Body of pancreas (tissue), 4 donors: Measurements from ENCODE around the gene SERF2. TPM values are rescaled to one million over a fixed set of nuclear protein-coding genes. Genes with fewer than 3 reads are reported as not detected.
"Not testable (repeated sequence)": the region's sequence is repeated elsewhere in the genome, so short reads cannot be mapped to it uniquely, and the experiment has no call there.

Experiments
- ATAC-seq: fragments of 150-250 bp; one replicate; pipeline ENCODE4 v1.9.1; 2016
- DNase-seq, 4 donors: peaks; one replicate each; pipeline ENCODE4 v3.0.0-alpha.2; 2019
- H3K27ac ChIP-seq, 4 donors: fragments of 200-600 bp; sonication (generic); 1 replicate in 3 of 4; 2 replicates in 1 of 4; pipeline versions ENCODE4 v1.5.1 to v1.6.1; 2016 to 2019; ENCODE audit warnings: mild to moderate bottlenecking in 1 of 4, mixed read lengths in 1 of 4, moderate library complexity in 1 of 4
- H3K27me3 ChIP-seq, 2 donors: fragments of 200-600 bp; sonication (generic); one replicate each; pipeline ENCODE4 v1.6.0; 2016; ENCODE audit warnings: mild to moderate bottlenecking in 1 of 2
- H3K36me3 ChIP-seq, 2 donors: fragments of 200-600 bp; sonication (generic); replicated peaks in 1 of 2; 2 replicates each; pipeline ENCODE4 v1.5.1; 2016; ENCODE audit warnings: low read depth in 2 of 2; ENCODE audit not compliant: insufficient read depth in 1 of 2
- H3K4me1 ChIP-seq: fragments of 200-600 bp; sonication (generic); one replicate; pipeline ENCODE4 v1.6.0; 2016
- H3K4me3 ChIP-seq, 2 donors: fragments of 200-600 bp; sonication (generic); 1 replicate in 1 of 2; 2 replicates in 1 of 2; pipeline ENCODE4 v1.5.1; 2016 to 2019
- H3K9me3 ChIP-seq, 3 donors: fragments of 200-600 bp; sonication (generic); 1 replicate in 2 of 3; 2 replicates in 1 of 3; pipeline ENCODE4 v1.5.1; 2016
- CTCF ChIP-seq, 7 experiments: fragments of 450-650 bp in 4 of 7; fragments of 200-600 bp in 3 of 7; sonication (generic) in 3 of 7; IDR thresholded peaks; one replicate each; pipeline ENCODE4 v1.5.1; 2016 to 2019; ENCODE audit warnings: antibody characterized with exemption in 7 of 7
- POLR2A ChIP-seq, 3 donors: fragments of 450-650 bp; IDR thresholded peaks; one replicate each; pipeline ENCODE4 v1.6.1; 2016; ENCODE audit warnings: antibody characterized with exemption in 3 of 3, mild to moderate bottlenecking in 2 of 3
- WGBS, 2 donors: methylation state at CpG; one replicate each; pipeline ENCODE4 v1.1.5; 2017; 5-methylcytosine and 5-hydroxymethylcytosine counted together
- intact Hi-C: fragments of 100-400 bp; cut with DNase I; formaldehyde crosslinking; loops from one replicate; pipeline ENCODE4 v1.15.1; 2023
- total RNA-seq, 2 donors: library from RNA; depleted of rRNA; stranded (reverse); fragments of >200 nt; gene quantifications; one replicate each; pipeline ENCODE4 v1.1.0, GENCODE V29; 2016

Gene SERF2
- total RNA-seq, 2 donors from 2014 or later = 190 to 818 TPM

DNA sequence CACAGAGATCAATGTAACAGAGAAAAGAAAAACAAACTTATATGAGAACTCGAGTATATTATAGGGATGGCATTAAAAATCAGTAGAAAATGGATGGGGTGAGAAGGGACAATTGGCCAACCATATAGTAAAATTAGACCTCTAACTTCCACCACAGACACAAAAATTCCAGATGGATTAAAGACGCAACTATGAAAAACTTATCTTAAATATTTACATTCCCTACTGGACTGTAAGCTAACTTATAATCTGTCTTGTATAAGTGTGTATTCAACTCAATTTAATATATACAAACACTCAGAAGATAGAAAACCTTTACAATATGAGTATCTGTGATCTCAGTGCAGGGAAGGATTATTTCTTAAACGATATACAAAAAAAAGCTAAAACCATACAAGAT lies 29.4 kb downstream of the SERF2 start:
- H3K4me1 ChIP-seq = peaks cover 35% of the 10 kb centered on the region
- no peaks in the 10 kb centered on the region for H3K27me3 ChIP-seq
- H3K27ac ChIP-seq = no peak overlapping the region
- 46 to 60% methylated on average over 3 of the region's 3 CpGs for WGBS, 2 donors
- TF ChIP-seq POLR2A (IDR thresholded peaks at IDR 0.05) = no peak
- TF ChIP-seq CTCF (IDR thresholded peaks at IDR 0.05) = no peak
- no peak for DNase-seq
- H3K4me3 ChIP-seq = no peak overlapping the region
- intact Hi-C loops = no loop called here
- no peak for ATAC-seq
- no peaks in the 10 kb centered on the region for H3K9me3 ChIP-seq
- peaks cover 0 to 5% of the 10 kb centered on the region in 2 donors for H3K36me3 ChIP-seq

GRCh38 chr15:43824302-43825246 lies 32.5 kb downstream of the SERF2 start, which contains the start of gene MFAP1:
Gene MFAP1, minus strand, starts transcription at chr15:43824690. Its CDS starts 121 bp downstream, at chr15:43824569.
- Histone ChIP-seq H3K4me3 (peak within 1 kb of the TSS; percentile 67 to 76), H3K36me3 (no peaks in the 10 kb centered on the region), H3K9me3 (no peaks in the 10 kb centered on the region), H3K4me1 (peaks cover 44% of the 10 kb centered on the region), H3K27ac (peak within 1 kb of the TSS; percentile 84 to 96 (median 94)), H3K27me3 (no peaks in the 10 kb centered on the region)
- DNase-seq (peak; percentile 95 to 98 (median 98)), ATAC-seq (peak; percentile 98)
- intact Hi-C loops = no loop called here
- TF ChIP-seq POLR2A (IDR thresholded peaks at IDR 0.05) (peak; percentile 75 to 97 (median 96)), CTCF (IDR thresholded peaks at IDR 0.05) (no peak)
- 7% methylated on average over 46 of the region's 46 CpGs for WGBS, 2 donors

GRCh38 chr15:43825305-43825704 lies 33.2 kb downstream of the SERF2 start:
- H3K9me3 ChIP-seq, H3K27me3 ChIP-seq, DNase-seq, ATAC-seq, H3K4me3 ChIP-seq, intact Hi-C loops, H3K36me3 ChIP-seq, H3K27ac ChIP-seq: not testable (repeated sequence)
- 83 to 90% methylated on average over 10 to 11 of the region's 11 CpGs for WGBS, 2 donors
- H3K4me1 ChIP-seq = peaks cover 44% of the 10 kb centered on the region

DNA sequence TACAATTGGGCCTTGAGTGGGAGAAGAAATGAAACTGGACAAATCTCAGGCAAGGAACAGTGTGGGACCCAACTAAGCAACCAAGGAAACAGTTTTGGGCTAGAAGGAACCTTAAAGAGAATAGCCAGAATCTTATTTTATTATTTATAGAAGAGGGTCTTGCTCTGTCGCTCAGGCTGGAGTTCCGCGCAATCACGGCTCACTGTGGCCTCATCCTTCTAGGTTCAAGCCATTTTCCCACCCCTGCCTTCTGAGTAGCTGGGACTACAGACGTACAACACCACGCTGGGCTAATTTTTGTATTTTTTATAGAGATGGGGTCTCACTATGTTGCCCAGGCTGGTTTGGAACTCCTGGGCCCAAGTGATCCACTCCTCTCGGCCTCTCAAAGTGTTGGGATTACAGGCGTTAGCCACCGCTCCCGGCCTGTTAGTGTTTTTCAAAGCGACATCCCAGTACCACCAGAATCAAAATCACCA lies 33.9 kb downstream of the SERF2 start:
- H3K4me3 ChIP-seq = no peak overlapping the region
- H3K27me3 ChIP-seq = no peaks in the 10 kb centered on the region
- H3K4me1 ChIP-seq = peaks cover 44% of the 10 kb centered on the region
- H3K9me3 ChIP-seq = no peaks in the 10 kb centered on the region
- no peak for TF ChIP-seq CTCF (IDR thresholded peaks at IDR 0.05)
- TF ChIP-seq POLR2A (IDR thresholded peaks at IDR 0.05) = no peak
- ATAC-seq = no peak
- whole genome bisulfite sequencing, 2 donors = 92 to 93% methylated on average over 11 of the region's 11 CpGs
- DNase-seq = no peak
- no peaks in the 10 kb centered on the region for H3K36me3 ChIP-seq
- H3K27ac ChIP-seq = peak overlapping the region in 3 of 4 donors; percentile 66 to 76 (median 70)
- intact Hi-C loops = no loop called here

DNA sequence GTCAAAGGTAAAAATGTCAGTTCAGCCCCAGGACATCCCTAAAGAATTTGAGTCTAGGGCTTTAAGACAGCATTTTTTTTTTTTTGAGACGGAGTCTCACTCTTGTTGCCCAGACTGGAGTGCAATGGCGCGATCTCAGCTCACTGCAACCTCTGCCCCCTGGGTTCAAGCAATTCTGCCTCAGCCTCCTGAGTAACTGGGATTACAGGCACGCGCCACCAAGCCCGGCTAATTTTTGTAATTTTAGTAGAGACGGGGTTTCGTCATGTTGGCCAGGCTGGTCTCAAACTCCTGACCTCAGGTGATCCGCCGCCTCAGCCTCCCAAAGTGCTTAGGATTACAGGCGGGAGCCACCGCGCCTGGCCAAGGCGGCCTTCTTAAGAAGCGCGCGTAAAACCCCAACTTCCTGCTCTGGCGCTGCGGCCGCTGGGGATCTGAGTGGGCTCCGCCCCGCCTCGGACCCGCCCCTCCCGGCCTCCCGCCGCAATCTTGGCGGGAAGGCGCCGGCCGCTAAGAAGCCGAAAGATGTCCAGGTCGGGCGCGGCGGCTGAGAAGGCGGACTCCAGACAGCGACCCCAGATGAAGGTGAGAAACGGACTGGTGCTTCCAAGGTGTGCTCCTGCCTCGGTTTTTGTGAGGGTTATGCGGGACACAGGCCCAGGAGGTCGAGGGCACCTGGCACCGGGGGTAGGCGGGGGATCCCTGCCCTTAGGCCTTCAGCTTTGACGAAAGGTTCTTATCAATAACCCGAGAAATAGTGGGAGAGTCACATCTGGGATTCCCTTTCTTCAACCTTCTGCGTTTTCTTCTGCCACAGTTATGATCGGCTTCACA lies 34.6 kb downstream of the SERF2 start, which contains the start of gene WDR76:
WDR76 (plus strand) TSS at position 495 of the 834 bp plus-strand sequence; CDS start at position 526, 31 bp downstream.
- 2 to 9% methylated on average over 12 to 48 of the region's 48 CpGs for WGBS, 2 donors
- H3K4me1 ChIP-seq = peaks cover 39% of the 10 kb centered on the region
- intact Hi-C loops = no loop called here
- H3K9me3 ChIP-seq = no peaks in the 10 kb centered on the region
- H3K27ac ChIP-seq = peak within 1 kb of the TSS; percentile 21 to 76 (median 68)
- DNase-seq (peak; percentile 81 to 88 (median 84)), ATAC-seq (peak; percentile 73)
- peak within 1 kb of the TSS in 1 of 2 donors; percentile 30 for H3K4me3 ChIP-seq
- H3K27me3 ChIP-seq = no peaks in the 10 kb centered on the region
- H3K36me3 ChIP-seq = no peaks in the 10 kb centered on the region
- TF ChIP-seq POLR2A (IDR thresholded peaks at IDR 0.05) (peak in 2 of 3 donors; percentile 60 to 71), CTCF (IDR thresholded peaks at IDR 0.05) (peak in 1 of 7 experiments; percentile 6)
